IMR-90 (cell line): ENCODE results near the gene CACNA2D4. TPM values are rescaled to one million over a fixed set of nuclear protein-coding genes. Genes with fewer than 3 reads are reported as not detected.
A peak's percentile ranks its signal among the peaks of the same experiment; 100 is the strongest.

Experiments
- ATAC-seq: fragments of 200-7000 bp; cut with Tn5 transposase; 2 replicates; pipeline ENCODE4 v1.9.1; 2020; ENCODE audit warnings: low read depth, mild to moderate bottlenecking, moderate library complexity
- BruUV-seq: library from RNA; stranded (reverse); fragments of 400-500 nt; replicated peaks from 2 replicates; lab custom pipeline; 2021; lab: Mats Ljungman, UMichigan
- CTCF ChIA-PET: fragments of 300-600 bp; formaldehyde crosslinking; extraction: SDS; loops from one replicate; lab custom pipeline; 2021; ENCODE audit warnings: antibody characterized with exemption; lab: Yijun Ruan, JAX
- POLR2A ChIA-PET: fragments of 300-600 bp; sonication (Branson Sonifier 250); formaldehyde crosslinking; loops from one replicate; lab custom pipeline; 2022; ENCODE audit warnings: antibody characterized with exemption; ENCODE audit not compliant: unreplicated experiment; lab: Charles Lee
- DNase-seq: peaks from one replicate; pipeline ENCODE4 v3.0.0; 2013
- H2AFZ ChIP-seq: replicated peaks from 2 replicates; pipeline ENCODE3; 2013; ENCODE audit warnings: low read length, mild to moderate bottlenecking; ENCODE audit not compliant: poor library complexity
- H2AK5ac ChIP-seq: 2 replicates; pipeline ENCODE4 v1.6.1; 2013; ENCODE audit warnings: low read depth, low read length, inconsistent platforms
- H2AK9ac ChIP-seq: replicated peaks from 2 replicates; pipeline ENCODE3; 2013; ENCODE audit warnings: mild to moderate bottlenecking, low read depth, low read length, moderate library complexity; ENCODE audit not compliant: poor library complexity
- H2BK120ac ChIP-seq: 2 replicates; pipeline ENCODE4 v1.6.1; 2013; ENCODE audit warnings: low read depth, low read length, inconsistent platforms
- H2BK15ac ChIP-seq: 3 replicates; pipeline ENCODE4 v1.6.1; 2013; ENCODE audit warnings: low read depth, low read length, inconsistent platforms
- H2BK20ac ChIP-seq: 2 replicates; pipeline ENCODE4 v1.6.1; 2013; ENCODE audit warnings: low read depth, mild to moderate bottlenecking, inconsistent platforms, low read length, moderate library complexity
- H2BK5ac ChIP-seq: 2 replicates; pipeline ENCODE4 v1.6.1; 2013; ENCODE audit warnings: mild to moderate bottlenecking, low read depth, low read length, inconsistent platforms; ENCODE audit not compliant: poor library complexity, severe bottlenecking
- H3K14ac ChIP-seq: replicated peaks from 2 replicates; pipeline ENCODE4 v1.6.1; 2013; ENCODE audit warnings: low read depth, low read length, inconsistent platforms
- H3K18ac ChIP-seq: 2 replicates; pipeline ENCODE4 v1.6.1; 2013; ENCODE audit warnings: low read depth, low read length, control low read depth
- H3K23ac ChIP-seq: 2 replicates; pipeline ENCODE4 v1.6.1; 2013; ENCODE audit warnings: low read depth, low read length, inconsistent platforms
- H3K27ac ChIP-seq: 2 replicates; pipeline ENCODE4 v1.5.1; 2013; ENCODE audit warnings: mild to moderate bottlenecking, control low read depth, low read length; ENCODE audit not compliant: insufficient read depth
- H3K27me3 ChIP-seq: 2 replicates; pipeline ENCODE4 v1.6.1; 2013; ENCODE audit warnings: low read length; ENCODE audit not compliant: control insufficient read depth, insufficient read depth
- H3K36me3 ChIP-seq: 2 replicates; pipeline ENCODE4 v1.6.1; 2013; ENCODE audit warnings: low read length, mixed read lengths; ENCODE audit not compliant: control insufficient read depth, insufficient read depth
- H3K4ac ChIP-seq: 2 replicates; pipeline ENCODE4 v1.6.1; 2013; ENCODE audit warnings: low read depth, low read length, inconsistent platforms
- H3K4me1 ChIP-seq: 2 replicates; pipeline ENCODE4 v1.6.1; 2013; ENCODE audit warnings: low read length, mixed read lengths; ENCODE audit not compliant: control insufficient read depth, insufficient read depth
- H3K4me2 ChIP-seq: 2 replicates; pipeline ENCODE4 v1.6.1; 2013; ENCODE audit warnings: low read depth, mild to moderate bottlenecking, control low read depth, low read length, moderate library complexity
- H3K4me3 ChIP-seq: 2 replicates; pipeline ENCODE4 v1.5.1; 2013; ENCODE audit warnings: low read depth, mild to moderate bottlenecking, control low read depth, low read length, moderate library complexity; ENCODE audit not compliant: insufficient read depth
- H3K56ac ChIP-seq: 2 replicates; pipeline ENCODE4 v1.6.1; 2013; ENCODE audit warnings: low read length, inconsistent platforms; ENCODE audit not compliant: insufficient read depth; ENCODE audit errors: extremely low read depth
- H3K79me1 ChIP-seq, 2 experiments: 2 replicates each; pipeline ENCODE4 v1.6.1; 2013; ENCODE audit warnings: low read length in 2 of 2, inconsistent platforms in 1 of 2, low read depth in 1 of 2
- H3K9ac ChIP-seq: 2 replicates; pipeline ENCODE4 v1.6.1; 2013; ENCODE audit warnings: low read depth, low read length, control low read depth
- H3K9me1 ChIP-seq: 2 replicates; pipeline ENCODE4 v1.6.1; 2013; ENCODE audit warnings: low read length, inconsistent platforms; ENCODE audit not compliant: insufficient read depth
- H3K9me3 ChIP-seq: 2 replicates; pipeline ENCODE4 v1.6.1; 2013; ENCODE audit warnings: low read length; ENCODE audit not compliant: control insufficient read depth, insufficient read depth
- H4K20me1 ChIP-seq: 2 replicates; pipeline ENCODE4 v1.6.1; 2013; ENCODE audit warnings: low read length, inconsistent platforms; ENCODE audit not compliant: insufficient read depth
- H4K5ac ChIP-seq: 2 replicates; pipeline ENCODE4 v1.6.1; 2013; ENCODE audit warnings: mild to moderate bottlenecking, low read depth, low read length, control low read depth
- H4K8ac ChIP-seq, 2 experiments: 2 replicates each; pipeline ENCODE4 v1.6.1; 2013; ENCODE audit warnings: low read depth in 2 of 2, low read length in 2 of 2, control low read depth in 1 of 2, inconsistent platforms in 1 of 2
- H4K91ac ChIP-seq: 2 replicates; pipeline ENCODE4 v1.6.1; 2013; ENCODE audit warnings: low read depth, low read length, inconsistent platforms; ENCODE audit not compliant: insufficient read depth
- BHLHE40 ChIP-seq: fragments of 150-350 bp; IDR thresholded peaks from 2 replicates; pipeline ENCODE4 v1.6.1; 2016; ENCODE audit warnings: mild to moderate bottlenecking, low read depth, low read length
- CEBPB ChIP-seq: IDR thresholded peaks from 2 replicates; pipeline ENCODE4 v1.6.1; 2012; ENCODE audit warnings: low read depth, low read length, improper control_type of control experiment
- CHD1 ChIP-seq: IDR thresholded peaks from 2 replicates; pipeline ENCODE4 v1.6.1; 2012; ENCODE audit warnings: low read depth, low read length, improper control_type of control experiment
- CTCF ChIP-seq: conservative IDR thresholded peaks from 2 replicates; pipeline ENCODE4 v1.5.1; 2012; ENCODE audit warnings: mild to moderate bottlenecking, low read depth, low read length, improper control_type of control experiment
- FOS ChIP-seq: fragments of 150-350 bp; IDR thresholded peaks from 2 replicates; pipeline ENCODE4 v1.6.1; 2016; ENCODE audit warnings: low read depth, low read length
- MAFK ChIP-seq: IDR thresholded peaks from 2 replicates; pipeline ENCODE4 v1.6.1; 2012; ENCODE audit warnings: low read depth, low read length, improper control_type of control experiment
- MAZ ChIP-seq: IDR thresholded peaks from 2 replicates; pipeline ENCODE4 v1.6.1; 2012; ENCODE audit warnings: low read depth, mild to moderate bottlenecking, low read length, improper control_type of control experiment, moderate library complexity, borderline replicate concordance
- MXI1 ChIP-seq: IDR thresholded peaks from 2 replicates; pipeline ENCODE4 v1.6.1; 2012; ENCODE audit warnings: low read depth, mild to moderate bottlenecking, low read length, moderate library complexity, borderline replicate concordance
- NFE2L2 ChIP-seq: fragments of 150-350 bp; IDR thresholded peaks from 2 replicates; pipeline ENCODE4 v1.6.1; 2016; ENCODE audit warnings: low read depth, mild to moderate bottlenecking, low read length
- POLR2A ChIP-seq: IDR thresholded peaks from 2 replicates; pipeline ENCODE4 v1.6.1; 2012; ENCODE audit warnings: mild to moderate bottlenecking, low read depth, low read length
- RAD21 ChIP-seq: IDR thresholded peaks from 2 replicates; pipeline ENCODE4 v1.6.1; 2012; ENCODE audit warnings: low read length, improper control_type of control experiment
- RCOR1 ChIP-seq: IDR thresholded peaks from 2 replicates; pipeline ENCODE4 v1.6.1; 2012; ENCODE audit warnings: mild to moderate bottlenecking, low read length, improper control_type of control experiment; ENCODE audit not compliant: insufficient replicate concordance
- RFX5 ChIP-seq: IDR thresholded peaks from 2 replicates; pipeline ENCODE4 v1.8.0; 2012; ENCODE audit warnings: low read depth, mild to moderate bottlenecking, low read length, moderate library complexity
- SMC3 ChIP-seq: fragments of 150-350 bp; IDR thresholded peaks from 2 replicates; pipeline ENCODE4 v1.6.1; 2016; ENCODE audit warnings: low read depth, mild to moderate bottlenecking, antibody characterized with exemption, low read length, moderate library complexity
- WGBS, 2 experiments: methylation state at CpG; one replicate each; pipeline versions ENCODE4 v1.1.5 to v1.1.7; 2013; ENCODE audit warnings: missing lambda C conversion rate in 2 of 2; ENCODE audit not compliant: insufficient read length in 1 of 2; ENCODE audit errors: extremely low coverage in 2 of 2; 5-methylcytosine and 5-hydroxymethylcytosine counted together
- dilution Hi-C: fragments of 300-500 bp; cut with HindIII; formaldehyde crosslinking; loops from one replicate; pipeline ENCODE4 v1.14.3; 2018; ENCODE audit warnings: low sequenced_read_pairs; ENCODE audit not compliant: unreplicated experiment
- in situ Hi-C: fragments of 300-500 bp; cut with MboI; formaldehyde crosslinking; loops from 3 replicates; pipeline ENCODE4 v1.14.3; 2019; ENCODE audit warnings: low sequenced_read_pairs, inconsistent platforms, mixed read lengths
- intact Hi-C: fragments of 100-400 bp; cut with micrococcal nuclease; formaldehyde crosslinking; loops from 2 replicates; pipeline ENCODE4 v1.10.0; 2022
- polyA plus RNA-seq, 3 experiments: library from polyadenylated mRNA; depleted of rRNA; stranded (reverse); fragments of >200 nt; gene quantifications; 2 replicates each; pipeline ENCODE4 v1.2.3, GENCODE V29; 2012; ENCODE audit warnings: low replicate concordance in 1 of 3
- total RNA-seq: library from RNA; depleted of rRNA; stranded (reverse); fragments of >200 nt; gene quantifications from 2 replicates; pipeline ENCODE4 v1.2.3, GENCODE V29; 2012
- TF ChIP-seq, protein P1 (sequence below): fragments of 150-350 bp; IDR thresholded peaks from 2 replicates; pipeline ENCODE4 v1.6.1; 2017; ENCODE audit warnings: mild to moderate bottlenecking, antibody characterized with exemption, low read length, low read depth

Gene CACNA2D4
- total and polyA plus RNA-seq, 2 of the 4 experiments (the other 2 are of a cell fraction) = 0.18 to 0.22 TPM

GRCh38 chr12:1839956-1840951 lies 78.2 kb downstream of the CACNA2D4 start:
- Histone ChIP-seq H2BK5ac (no peak overlapping the region), H2BK15ac (no peak overlapping the region), H3K9me3 (no peaks in the 10 kb centered on the region), H2AK9ac (no peak overlapping the region), H3K4ac (no peak overlapping the region), H3K9me1 (no peaks in the 10 kb centered on the region), H2AK5ac (no peak overlapping the region), H4K5ac (no peak overlapping the region), H4K8ac (no peak overlapping the region), H2BK20ac (no peak overlapping the region), H3K4me1 (no peaks in the 10 kb centered on the region), H4K20me1 (no peaks in the 10 kb centered on the region), H3K4me2 (no peak overlapping the region), H2AFZ (peak overlapping the region; percentile 35), H3K56ac (no peak overlapping the region), H4K91ac (no peak overlapping the region), H3K27ac (no peak overlapping the region), H3K14ac (no peak overlapping the region), H3K27me3 (peaks cover 58% of the 10 kb centered on the region), H3K4me3 (no peak overlapping the region), H3K18ac (no peak overlapping the region), H3K36me3 (no peaks in the 10 kb centered on the region), H3K23ac (no peak overlapping the region), H3K9ac (no peak overlapping the region), H3K79me1 (no peaks in the 10 kb centered on the region), H2BK120ac (no peak overlapping the region)
- ChIA-PET CTCF (interaction anchor here (1.1 kb wide), 1 partner anchor 99 kb away, joined by 3 read pairs; no protein-coding TSS in a partner anchor), POLR2A (no interaction called here)
- ATAC-seq = no peak
- 80% methylated on average over 4 of the region's 24 CpGs; no CpG with 5 or more reads in 1 of the 2 experiments for WGBS, 2 experiments
- no peak for DNase-seq
- in situ Hi-C loops (no loop called here), dilution Hi-C loops (no loop called here), intact Hi-C loops (no loop called here)
- no TSS peak for BruUV-seq
- no peak for TF ChIP-seq CHD1
- TF ChIP-seq RCOR1 = no peak
- TF ChIP-seq CTCF = no peak
- no peak for TF ChIP-seq NFE2L2
- no peak for TF ChIP-seq SMC3
- no peak for TF ChIP-seq MAZ
- no peak for TF ChIP-seq RAD21
- no peak for TF ChIP-seq POLR2A
- TF ChIP-seq CEBPB = no peak
- TF ChIP-seq RFX5 = no peak
- TF ChIP-seq, protein P1, sequence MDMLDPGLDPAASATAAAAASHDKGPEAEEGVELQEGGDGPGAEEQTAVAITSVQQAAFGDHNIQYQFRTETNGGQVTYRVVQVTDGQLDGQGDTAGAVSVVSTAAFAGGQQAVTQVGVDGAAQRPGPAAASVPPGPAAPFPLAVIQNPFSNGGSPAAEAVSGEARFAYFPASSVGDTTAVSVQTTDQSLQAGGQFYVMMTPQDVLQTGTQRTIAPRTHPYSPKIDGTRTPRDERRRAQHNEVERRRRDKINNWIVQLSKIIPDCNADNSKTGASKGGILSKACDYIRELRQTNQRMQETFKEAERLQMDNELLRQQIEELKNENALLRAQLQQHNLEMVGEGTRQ = no peak
- TF ChIP-seq BHLHE40 = no peak
- no peak for TF ChIP-seq FOS
- no peak for TF ChIP-seq MAFK
- no peak for TF ChIP-seq MXI1
